ENCODE data around the gene STAT6.
A peak's percentile ranks its signal among the peaks of the same experiment; 100 is the strongest.

STAT6 gene

GRCh38 chr12:57154076-57154475, 42.9 kb upstream of the STAT6 start:
- no peak for TF ChIP-seq CTCF (IDR thresholded peaks at IDR 0.05; ENCODE audit: poor library complexity, severe bottlenecking)
- peaks cover 16% of the 10 kb centered on the region for H3K36me3 ChIP-seq (ENCODE audit: low read depth)
- DNase-seq (ENCODE audit: low spot score), result no peak
- peaks cover 20% of the 10 kb centered on the region for H3K4me1 ChIP-seq (ENCODE audit: insufficient read depth, poor library complexity, severe bottlenecking)
- no peaks in the 10 kb centered on the region for H3K9me3 ChIP-seq (ENCODE audit: severe bottlenecking)
- H3K4me3 ChIP-seq (ENCODE audit: severe bottlenecking), result no peak overlapping the region
- no peaks in the 10 kb centered on the region for H3K27me3 ChIP-seq (ENCODE audit: insufficient read depth, poor library complexity, severe bottlenecking)
- H3K27ac ChIP-seq (ENCODE audit: poor library complexity, severe bottlenecking), result no peak overlapping the region
- ATAC-seq (ENCODE audit: low read depth), result no peak

GRCh38 chr12:57153415-57153997, 42.3 kb upstream of the STAT6 start:
- Histone ChIP-seq H3K27ac (ENCODE audit: poor library complexity, severe bottlenecking) (no peak overlapping the region), H3K9me3 (ENCODE audit: severe bottlenecking) (no peaks in the 10 kb centered on the region), H3K4me1 (ENCODE audit: insufficient read depth, poor library complexity, severe bottlenecking) (peaks cover 26% of the 10 kb centered on the region), H3K4me3 (ENCODE audit: severe bottlenecking) (no peak overlapping the region), H3K36me3 (ENCODE audit: low read depth) (peaks cover 16% of the 10 kb centered on the region), H3K27me3 (ENCODE audit: insufficient read depth, poor library complexity, severe bottlenecking) (no peaks in the 10 kb centered on the region)
- TF ChIP-seq CTCF (IDR thresholded peaks at IDR 0.05; ENCODE audit: poor library complexity, severe bottlenecking), result no peak
- ATAC-seq (ENCODE audit: low read depth) (no peak), DNase-seq (ENCODE audit: low spot score) (no peak)

GRCh38 chr12:57152639-57153038, 41.5 kb upstream of the STAT6 start:
- Histone ChIP-seq H3K4me3 (ENCODE audit: severe bottlenecking) (no peak overlapping the region), H3K27ac (ENCODE audit: poor library complexity, severe bottlenecking) (peak overlapping the region; percentile 47), H3K36me3 (ENCODE audit: low read depth) (peaks cover 16% of the 10 kb centered on the region), H3K4me1 (ENCODE audit: insufficient read depth, poor library complexity, severe bottlenecking) (peaks cover 27% of the 10 kb centered on the region), H3K27me3 (ENCODE audit: insufficient read depth, poor library complexity, severe bottlenecking) (no peaks in the 10 kb centered on the region), H3K9me3 (ENCODE audit: severe bottlenecking) (no peaks in the 10 kb centered on the region)
- DNase-seq (ENCODE audit: low spot score), result no peak
- ATAC-seq (ENCODE audit: low read depth), result no peak
- no peak for TF ChIP-seq CTCF (IDR thresholded peaks at IDR 0.05; ENCODE audit: poor library complexity, severe bottlenecking)

GRCh38 chr12:57151741-57152630, 40.8 kb upstream of the STAT6 start:
- ATAC-seq (ENCODE audit: low read depth) (peak; percentile 94), DNase-seq (ENCODE audit: low spot score) (no peak)
- Histone ChIP-seq H3K27me3 (ENCODE audit: insufficient read depth, poor library complexity, severe bottlenecking) (no peaks in the 10 kb centered on the region), H3K36me3 (ENCODE audit: low read depth) (peaks cover 14% of the 10 kb centered on the region), H3K4me3 (ENCODE audit: severe bottlenecking) (no peak overlapping the region), H3K4me1 (ENCODE audit: insufficient read depth, poor library complexity, severe bottlenecking) (peaks cover 27% of the 10 kb centered on the region), H3K9me3 (ENCODE audit: severe bottlenecking) (no peaks in the 10 kb centered on the region), H3K27ac (ENCODE audit: poor library complexity, severe bottlenecking) (peak overlapping the region; percentile 47)
- no peak for TF ChIP-seq CTCF (IDR thresholded peaks at IDR 0.05; ENCODE audit: poor library complexity, severe bottlenecking)

Measured in RWPE2 (cell line).